Neural cell (in vitro differentiated cells): ENCODE results near the gene DCST1. TPM values are rescaled to one million over a fixed set of nuclear protein-coding genes. Genes with fewer than 3 reads are reported as not detected.

Experiments
- H2AFZ ChIP-seq: fragments of 200-600, 300-800 bp; sonication (generic), shearing (Covaris generic); 2 replicates; pipeline ENCODE4 v1.6.0; 2014; ENCODE audit warnings: low read depth, mild to moderate bottlenecking, antibody characterized with exemption, low read length, moderate library complexity
- H3F3A ChIP-seq: fragments of 200-600 bp; shearing (Covaris generic); 2 replicates; pipeline ENCODE4 v1.6.1; 2016; ENCODE audit warnings: mild to moderate bottlenecking, moderate library complexity, mixed read lengths, antibody characterized with exemption, low read length; ENCODE audit not compliant: insufficient read depth, poor library complexity, severe bottlenecking
- H3K27ac ChIP-seq: fragments of 200-600, 300-800 bp; sonication (generic), shearing (Covaris generic); 2 replicates; pipeline ENCODE4 v1.5.1; 2014; ENCODE audit warnings: mild to moderate bottlenecking, low read length, moderate library complexity
- H3K27me3 ChIP-seq: fragments of 300-800, 200-600 bp; sonication (generic), shearing (Covaris generic); 2 replicates; pipeline ENCODE4 v1.6.0; 2014; ENCODE audit warnings: mild to moderate bottlenecking, low read depth, low read length, moderate library complexity; ENCODE audit not compliant: insufficient read depth
- H3K36me3 ChIP-seq: fragments of 300-800, 200-600 bp; sonication (generic), shearing (Covaris generic); 2 replicates; pipeline ENCODE4 v1.5.1; 2014; ENCODE audit warnings: mild to moderate bottlenecking, antibody characterized with exemption, low read length, moderate library complexity; ENCODE audit not compliant: insufficient read depth
- H3K4me2 ChIP-seq: fragments of 300-800, 200-600 bp; sonication (generic), shearing (Covaris generic); 2 replicates; pipeline ENCODE4 v1.6.0; 2014; ENCODE audit warnings: mild to moderate bottlenecking, low read length
- H3K4me3 ChIP-seq: fragments of 300-800, 200-600 bp; sonication (generic), shearing (Covaris generic); 2 replicates; pipeline ENCODE4 v1.5.1; 2014; ENCODE audit warnings: mild to moderate bottlenecking, low read length, moderate library complexity
- H3K79me2 ChIP-seq: fragments of 200-600 bp; shearing (Covaris generic); replicated peaks from 2 replicates; pipeline ENCODE4 v1.6.0; 2014; ENCODE audit warnings: mild to moderate bottlenecking, low read length, moderate library complexity; ENCODE audit not compliant: insufficient read depth
- H3K9ac ChIP-seq: fragments of 300-800, 200-600 bp; sonication (generic), shearing (Covaris generic); 2 replicates; pipeline ENCODE4 v1.6.1; 2016; ENCODE audit warnings: mild to moderate bottlenecking, low read length, mixed read lengths
- H3K9me2 ChIP-seq: fragments of 200-600 bp; shearing (Covaris generic); 2 replicates; pipeline ENCODE4 v1.6.1; 2016; ENCODE audit warnings: mild to moderate bottlenecking, low read length, mixed read lengths; ENCODE audit not compliant: insufficient read depth
- H3K9me3 ChIP-seq: fragments of 200-600, 300-800 bp; sonication (generic), shearing (Covaris generic); 2 replicates; pipeline ENCODE4 v1.6.1; 2016; ENCODE audit warnings: mild to moderate bottlenecking, mixed run types, low read length, moderate library complexity, mixed read lengths
- H4K20me1 ChIP-seq: fragments of 200-600 bp; shearing (Covaris generic); 2 replicates; pipeline ENCODE4 v1.6.1; 2016; ENCODE audit warnings: mild to moderate bottlenecking, mixed run types; ENCODE audit not compliant: insufficient read depth
- CTCF ChIP-seq: fragments of 450-650 bp; IDR thresholded peaks from 2 replicates; pipeline ENCODE4 v1.5.1; 2014; ENCODE audit warnings: antibody characterized with exemption, mild to moderate bottlenecking, moderate library complexity; ENCODE audit not compliant: poor library complexity, severe bottlenecking
- EP300 ChIP-seq: fragments of 450-650 bp; conservative IDR thresholded peaks from 2 replicates; pipeline ENCODE4 v1.6.1; 2014; ENCODE audit warnings: antibody characterized with exemption, mild to moderate bottlenecking, moderate library complexity; ENCODE audit not compliant: poor library complexity, severe bottlenecking
- EZH2 ChIP-seq: fragments of 200-600, 300-800 bp; shearing (Covaris generic), sonication (generic); IDR thresholded peaks from 2 replicates; pipeline ENCODE4 v1.6.1; 2014; ENCODE audit warnings: antibody characterized with exemption, low read length, borderline replicate concordance, mild to moderate bottlenecking; ENCODE audit not compliant: insufficient read depth, poor library complexity, severe bottlenecking
- MXI1 ChIP-seq: fragments of 450-650 bp; conservative IDR thresholded peaks from 2 replicates; pipeline ENCODE4 v1.6.1; 2014; ENCODE audit warnings: antibody characterized with exemption, mild to moderate bottlenecking; ENCODE audit not compliant: poor library complexity, severe bottlenecking
- POLR2AphosphoS5 ChIP-seq: IDR thresholded peaks from 2 replicates; pipeline ENCODE4 v1.6.1; 2012
- RAD21 ChIP-seq: fragments of 450-650 bp; conservative IDR thresholded peaks from 2 replicates; pipeline ENCODE4 v1.6.1; 2014; ENCODE audit warnings: antibody characterized with exemption, mild to moderate bottlenecking, moderate library complexity
- REST ChIP-seq: IDR thresholded peaks from 2 replicates; pipeline ENCODE4 v1.6.1; 2012; ENCODE audit warnings: borderline replicate concordance
- SMC3 ChIP-seq: fragments of 450-650 bp; conservative IDR thresholded peaks from 2 replicates; pipeline ENCODE4 v1.6.1; 2014; ENCODE audit warnings: antibody characterized with exemption, mild to moderate bottlenecking, moderate library complexity; ENCODE audit not compliant: poor library complexity
- TAF1 ChIP-seq: IDR thresholded peaks from 2 replicates; pipeline ENCODE4 v1.6.1; 2012; ENCODE audit warnings: low read depth
- polyA plus RNA-seq: library from polyadenylated mRNA; depleted of rRNA; stranded (reverse); fragments of >200 nt; gene quantifications from 2 replicates; pipeline ENCODE4 v1.2.3, GENCODE V29; 2014

Gene DCST1
- polyA plus RNA-seq, 1 donor from 2014 or later = not detected

- no peak for TF ChIP-seq EZH2
- peak overlapping the region; percentile 72 for H3K27ac ChIP-seq
- no peaks in the 10 kb centered on the region for H3K27me3 ChIP-seq
- H3K9ac ChIP-seq = peak overlapping the region; percentile 64
- no peaks in the 10 kb centered on the region for H3K79me2 ChIP-seq
- no peaks in the 10 kb centered on the region for H3F3A ChIP-seq
- peak overlapping the region; percentile 63 for H3K4me3 ChIP-seq
- H2AFZ ChIP-seq = peak overlapping the region; percentile 14
- H3K9me3 ChIP-seq = no peaks in the 10 kb centered on the region
- peak overlapping the region; percentile 59 for H3K4me2 ChIP-seq
- no peaks in the 10 kb centered on the region for H3K9me2 ChIP-seq
- no peaks in the 10 kb centered on the region for H3K36me3 ChIP-seq
- no peaks in the 10 kb centered on the region for H4K20me1 ChIP-seq
Observed at GRCh38 chr1:155070158-155070621, 36.6 kb downstream of the DCST1 start.

GRCh38 chr1:155070721-155071569, 37.3 kb downstream of the DCST1 start:
- H3K9ac ChIP-seq = peak overlapping the region; percentile 64
- H3K27ac ChIP-seq = peak overlapping the region; percentile 72

More at GRCh38 chr1:155070721-155071569, 37.3 kb downstream of the DCST1 start:
- H3K4me3 ChIP-seq = peak overlapping the region; percentile 63
- no peaks in the 10 kb centered on the region for H3K36me3 ChIP-seq
- H3K4me2 ChIP-seq = peak overlapping the region; percentile 59
- H3K9me3 ChIP-seq = no peaks in the 10 kb centered on the region
- no peaks in the 10 kb centered on the region for H3K9me2 ChIP-seq
- H3K79me2 ChIP-seq = no peaks in the 10 kb centered on the region
- H4K20me1 ChIP-seq = no peaks in the 10 kb centered on the region
- TF ChIP-seq RAD21 (no peak), MXI1 (peak; percentile 65), SMC3 (peak; percentile 18), EZH2 (no peak), REST (no peak), EP300 (peak; percentile 47), POLR2AphosphoS5 (peak; percentile 69), TAF1 (peak; percentile 38), CTCF (peak; percentile 58)
- no peaks in the 10 kb centered on the region for H3K27me3 ChIP-seq
- H3F3A ChIP-seq = no peaks in the 10 kb centered on the region
- no peak overlapping the region for H2AFZ ChIP-seq
